Measurements from ENCODE around the gene DLK1. TPM values are rescaled to one million over a fixed set of nuclear protein-coding genes. Genes with fewer than 3 reads are reported as not detected.

The DLK1 gene
- total RNA-seq, 2 donors from 2014 or later = not detected

DNA sequence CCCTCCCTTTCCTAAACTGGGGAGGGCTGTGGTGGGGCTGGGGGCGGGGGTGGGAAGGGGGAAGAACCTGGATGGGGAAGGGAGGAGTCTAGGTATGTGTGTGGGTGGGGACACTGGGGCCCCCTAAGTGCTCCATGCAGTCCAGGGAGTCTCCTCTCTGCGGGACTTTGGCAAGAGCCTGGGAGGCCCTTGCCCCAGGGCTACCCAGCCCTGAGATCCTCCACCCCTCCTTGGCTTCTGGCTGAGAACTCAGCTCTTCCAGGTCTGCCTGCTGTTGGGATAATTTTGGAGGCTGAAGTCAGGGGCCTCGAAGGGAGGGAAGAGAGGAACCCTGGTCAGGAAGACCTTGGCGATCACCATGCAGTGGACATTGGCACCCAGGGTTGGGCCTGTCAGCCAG lies 2.2 kb upstream of the DLK1 start:
- Histone ChIP-seq H3K27me3 (replicated peaks; ENCODE audit: insufficient read depth) (no peaks in the 10 kb centered on the region), H3K4me3 (no peak overlapping the region), H3K27ac (no peak overlapping the region), H3K9me3 (no peaks in the 10 kb centered on the region), H3K36me3 (no peaks in the 10 kb centered on the region), H3K4me1 (ENCODE audit: control insufficient read depth in 1 of 2, low read depth in 2 of 2) (no peaks in the 10 kb centered on the region)
- ATAC-seq (ENCODE audit: insufficient number of reproducible peaks, low FRiP score, low read depth) = no peak
- TF ChIP-seq, protein P1, sequence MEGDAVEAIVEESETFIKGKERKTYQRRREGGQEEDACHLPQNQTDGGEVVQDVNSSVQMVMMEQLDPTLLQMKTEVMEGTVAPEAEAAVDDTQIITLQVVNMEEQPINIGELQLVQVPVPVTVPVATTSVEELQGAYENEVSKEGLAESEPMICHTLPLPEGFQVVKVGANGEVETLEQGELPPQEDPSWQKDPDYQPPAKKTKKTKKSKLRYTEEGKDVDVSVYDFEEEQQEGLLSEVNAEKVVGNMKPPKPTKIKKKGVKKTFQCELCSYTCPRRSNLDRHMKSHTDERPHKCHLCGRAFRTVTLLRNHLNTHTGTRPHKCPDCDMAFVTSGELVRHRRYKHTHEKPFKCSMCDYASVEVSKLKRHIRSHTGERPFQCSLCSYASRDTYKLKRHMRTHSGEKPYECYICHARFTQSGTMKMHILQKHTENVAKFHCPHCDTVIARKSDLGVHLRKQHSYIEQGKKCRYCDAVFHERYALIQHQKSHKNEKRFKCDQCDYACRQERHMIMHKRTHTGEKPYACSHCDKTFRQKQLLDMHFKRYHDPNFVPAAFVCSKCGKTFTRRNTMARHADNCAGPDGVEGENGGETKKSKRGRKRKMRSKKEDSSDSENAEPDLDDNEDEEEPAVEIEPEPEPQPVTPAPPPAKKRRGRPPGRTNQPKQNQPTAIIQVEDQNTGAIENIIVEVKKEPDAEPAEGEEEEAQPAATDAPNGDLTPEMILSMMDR (IDR thresholded peaks at IDR 0.05) = no peak
- no peak for DNase-seq (ENCODE audit: low spot score)

DNA sequence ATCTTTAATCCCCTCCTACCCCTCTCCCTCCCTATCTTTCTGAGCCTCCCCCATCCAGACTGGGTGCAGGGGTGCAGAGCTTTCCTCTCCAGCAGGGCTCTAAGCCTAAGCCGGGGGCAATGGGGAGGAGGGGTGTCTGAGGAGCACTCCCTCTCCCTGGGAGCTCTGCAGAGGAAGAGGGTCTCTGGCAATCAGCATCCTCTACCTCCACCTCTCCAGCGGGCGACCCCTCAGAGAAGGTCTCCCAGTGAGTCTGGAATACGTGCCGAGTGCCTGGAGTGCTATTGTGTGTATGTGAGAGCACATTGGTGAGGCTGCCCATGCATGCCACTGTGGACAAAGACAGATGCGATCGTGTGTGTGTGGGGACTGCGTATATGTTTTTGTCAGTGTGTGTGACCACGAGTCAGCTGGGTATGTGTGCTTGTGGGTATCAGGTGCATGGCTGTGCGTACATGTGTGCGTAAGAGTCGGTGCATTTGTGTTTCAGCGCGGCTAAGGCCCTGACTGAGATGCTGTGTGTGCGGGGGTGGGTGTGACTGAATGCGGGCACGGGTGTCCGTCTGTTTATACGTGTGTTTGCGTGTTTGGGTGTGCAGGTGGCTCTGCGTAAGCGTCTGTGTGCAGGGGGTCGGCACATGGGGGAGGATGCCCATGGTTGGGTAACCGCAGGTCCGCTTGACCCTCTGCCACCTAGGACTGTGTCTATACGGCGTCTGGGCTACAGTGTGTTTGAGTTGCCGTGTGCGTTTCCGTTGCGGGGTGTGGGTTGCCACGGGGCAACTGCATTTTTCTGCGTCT lies 905 bp upstream of the DLK1 start:
- TF ChIP-seq, protein P1 (IDR thresholded peaks at IDR 0.05) = no peak
- H3K4me1 ChIP-seq (ENCODE audit: control insufficient read depth in 1 of 2, low read depth in 2 of 2) = no peaks in the 10 kb centered on the region
- no peak overlapping the region for H3K4me3 ChIP-seq
- no peaks in the 10 kb centered on the region for H3K36me3 ChIP-seq
- ATAC-seq (ENCODE audit: insufficient number of reproducible peaks, low FRiP score, low read depth) (no peak), DNase-seq (ENCODE audit: low spot score) (no peak)
- H3K9me3 ChIP-seq = no peaks in the 10 kb centered on the region
- H3K27ac ChIP-seq = no peak overlapping the region
- no peaks in the 10 kb centered on the region for H3K27me3 ChIP-seq (replicated peaks; ENCODE audit: insufficient read depth)

DNA sequence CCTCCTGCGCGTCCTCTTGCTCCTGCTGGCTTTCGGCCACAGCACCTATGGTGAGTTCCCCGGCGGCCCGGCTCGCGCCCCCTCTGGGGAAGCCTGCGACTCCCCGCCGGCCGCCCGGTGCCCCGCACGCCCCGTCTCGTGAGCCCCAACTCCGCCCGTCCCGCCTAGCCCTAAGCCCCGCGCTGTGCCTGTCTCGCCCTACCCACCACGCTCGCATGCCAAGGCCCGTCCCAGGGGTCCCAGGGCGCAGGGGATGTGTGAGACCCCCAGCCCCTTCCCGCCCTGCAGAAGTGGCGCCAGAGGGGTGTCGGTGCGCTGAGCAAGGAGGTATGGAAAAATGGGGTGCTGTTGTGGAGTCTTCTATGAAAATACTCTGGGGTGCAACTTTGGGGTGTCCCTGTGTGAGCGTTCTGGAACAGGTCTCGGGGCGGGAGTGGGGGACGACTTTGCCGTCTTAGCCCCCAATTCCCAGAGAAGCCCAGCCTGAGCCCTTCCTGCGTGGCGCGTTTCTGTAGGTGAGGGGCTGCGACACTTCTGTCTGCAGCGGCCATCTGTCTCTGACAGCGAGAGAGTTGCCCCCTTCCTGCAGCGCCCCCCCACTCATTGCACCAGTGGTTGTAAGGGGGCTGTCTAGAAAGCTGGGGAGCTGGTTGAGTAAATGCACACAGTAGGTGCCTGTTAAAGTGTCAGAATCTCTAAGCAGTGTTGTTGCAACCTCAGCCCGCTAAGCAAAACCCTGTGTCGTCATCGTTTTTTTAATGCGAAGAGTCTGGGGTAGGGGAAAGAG lies 587 bp downstream of the DLK1 start:
- Histone ChIP-seq H3K9me3 (no peaks in the 10 kb centered on the region), H3K36me3 (no peaks in the 10 kb centered on the region), H3K4me1 (ENCODE audit: control insufficient read depth in 1 of 2, low read depth in 2 of 2) (no peaks in the 10 kb centered on the region), H3K4me3 (no peak overlapping the region), H3K27ac (no peak overlapping the region), H3K27me3 (replicated peaks; ENCODE audit: insufficient read depth) (no peaks in the 10 kb centered on the region)
- DNase-seq (ENCODE audit: low spot score) (no peak), ATAC-seq (ENCODE audit: insufficient number of reproducible peaks, low FRiP score, low read depth) (no peak)
- TF ChIP-seq, protein P1 (IDR thresholded peaks at IDR 0.05) = no peak

DNA sequence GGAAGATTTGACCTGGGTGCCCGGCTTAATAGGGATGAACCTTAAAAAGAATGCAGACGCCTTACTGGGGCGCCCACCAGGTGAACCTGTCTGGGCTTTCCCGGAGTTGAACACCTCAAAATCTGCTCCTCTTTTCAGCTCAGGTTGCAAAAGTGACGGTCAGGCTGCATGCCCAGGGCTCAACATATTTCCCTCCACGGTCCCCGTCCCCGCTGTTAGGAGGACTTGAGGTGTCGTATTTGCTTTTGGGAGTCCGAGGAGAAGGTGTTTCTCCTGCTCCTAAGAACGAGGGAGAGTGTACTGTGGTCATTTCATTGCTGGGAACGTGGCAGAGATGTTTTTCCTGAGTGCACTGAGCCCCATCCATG lies 1.2 kb downstream of the DLK1 start:
- ATAC-seq (ENCODE audit: insufficient number of reproducible peaks, low FRiP score, low read depth) = no peak
- Histone ChIP-seq H3K36me3 (no peaks in the 10 kb centered on the region), H3K4me3 (no peak overlapping the region), H3K27me3 (replicated peaks; ENCODE audit: insufficient read depth) (no peaks in the 10 kb centered on the region), H3K9me3 (no peaks in the 10 kb centered on the region), H3K27ac (no peak overlapping the region), H3K4me1 (ENCODE audit: control insufficient read depth in 1 of 2, low read depth in 2 of 2) (no peaks in the 10 kb centered on the region)
- no peak for DNase-seq (ENCODE audit: low spot score)
- TF ChIP-seq, protein P1 (IDR thresholded peaks at IDR 0.05) = no peak

DNA sequence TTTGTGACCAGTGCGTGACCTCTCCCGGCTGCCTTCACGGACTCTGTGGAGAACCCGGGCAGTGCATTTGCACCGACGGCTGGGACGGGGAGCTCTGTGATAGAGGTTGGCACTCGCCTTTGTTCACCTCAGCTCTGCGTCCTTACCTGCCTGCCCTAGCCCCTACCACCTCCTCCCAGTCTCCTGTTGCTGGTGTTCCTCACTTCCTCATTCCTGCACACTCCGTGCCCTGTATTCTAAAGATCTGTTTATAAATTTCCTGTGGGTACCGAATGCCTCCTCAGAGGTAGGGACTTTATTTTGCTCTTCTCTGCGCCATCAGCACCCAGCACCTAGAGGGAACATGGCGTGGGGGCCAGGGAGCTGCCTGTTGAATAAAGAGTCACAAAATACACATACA lies 2.3 kb downstream of the DLK1 start:
- no peaks in the 10 kb centered on the region for H3K9me3 ChIP-seq

More for the DNA sequence above, 2.3 kb downstream of the DLK1 start:
- H3K27ac ChIP-seq = no peak overlapping the region
- no peak overlapping the region for H3K4me3 ChIP-seq
- TF ChIP-seq, protein P1 (IDR thresholded peaks at IDR 0.05) = no peak
- H3K36me3 ChIP-seq = no peaks in the 10 kb centered on the region
- H3K4me1 ChIP-seq (ENCODE audit: control insufficient read depth in 1 of 2, low read depth in 2 of 2) = no peaks in the 10 kb centered on the region
- no peaks in the 10 kb centered on the region for H3K27me3 ChIP-seq (replicated peaks; ENCODE audit: insufficient read depth)
- DNase-seq (ENCODE audit: low spot score) (no peak), ATAC-seq (ENCODE audit: insufficient number of reproducible peaks, low FRiP score, low read depth) (no peak)

All from thoracic aorta (tissue), 2 donors.